ENCODE data around the gene SYT14. TPM values are rescaled to one million over a fixed set of nuclear protein-coding genes. Genes with fewer than 3 reads are reported as not detected.

The SYT14 gene
- total RNA-seq, 4 donors from 2014 or later = 0.11 to 0.42 (median 0.15) TPM

DNA sequence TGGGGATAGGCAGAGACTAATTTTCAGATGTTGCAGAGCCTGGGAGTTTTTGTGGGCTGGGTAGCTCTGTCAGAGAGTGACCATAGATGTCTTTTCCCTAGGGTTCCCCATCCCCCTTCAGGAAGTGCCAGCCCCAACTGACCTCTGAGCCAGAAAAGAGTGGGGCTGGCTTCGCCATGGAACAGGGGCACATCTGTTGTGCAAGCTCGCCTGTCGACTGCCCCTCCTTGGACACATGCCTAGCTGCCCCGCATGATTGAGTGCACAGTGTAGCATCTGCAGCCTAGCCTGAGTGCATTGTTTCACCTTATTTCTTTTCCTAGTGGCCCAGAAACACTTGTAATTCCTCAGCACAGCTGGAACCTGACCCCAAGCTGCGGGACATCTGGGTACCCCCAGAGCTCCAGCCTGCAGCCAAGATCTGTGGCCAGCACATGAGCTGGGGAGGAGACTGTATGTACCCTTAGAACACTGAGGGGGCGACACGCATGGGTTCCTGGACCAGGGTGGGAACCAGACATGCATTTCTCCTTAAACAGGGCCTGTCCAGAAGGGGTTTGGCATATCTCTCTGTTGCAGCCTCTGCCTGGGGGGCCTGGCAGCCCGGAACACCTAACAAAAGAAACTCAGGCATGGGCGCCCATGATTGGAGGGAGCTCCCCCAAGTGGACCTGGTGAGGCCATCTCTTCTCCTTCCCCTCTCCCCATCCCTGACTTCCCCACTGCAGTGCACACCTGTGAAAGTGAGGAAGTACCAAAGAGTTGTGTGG is 55.2 kb downstream of the SYT14 start:
- peaks cover 0 to 14% (median 0%) of the 10 kb centered on the region in 4 donors for H3K27me3 ChIP-seq
- 85% methylated on average over 5 of the region's 9 CpGs for WGBS
- H3K4me3 ChIP-seq = no peak overlapping the region
- intact Hi-C loops (cut with DNase I) = no loop called here
- H3K36me3 ChIP-seq = no peaks in the 10 kb centered on the region
- DNase-seq (ENCODE audit: extremely low spot score) = no peak
- no peaks in the 10 kb centered on the region for H3K4me1 ChIP-seq
- H3K9me3 ChIP-seq = no peaks in the 10 kb centered on the region
- no peak overlapping the region for H3K27ac ChIP-seq (replicated peaks in 1 of 4)
- TF ChIP-seq EP300 (IDR thresholded peaks at IDR 0.05) (no peak), POLR2A (IDR thresholded peaks at IDR 0.05; ENCODE audit: low read depth) (no peak), POLR2AphosphoS5 (IDR thresholded peaks at IDR 0.05) (no peak)
- TF ChIP-seq, protein P1, sequence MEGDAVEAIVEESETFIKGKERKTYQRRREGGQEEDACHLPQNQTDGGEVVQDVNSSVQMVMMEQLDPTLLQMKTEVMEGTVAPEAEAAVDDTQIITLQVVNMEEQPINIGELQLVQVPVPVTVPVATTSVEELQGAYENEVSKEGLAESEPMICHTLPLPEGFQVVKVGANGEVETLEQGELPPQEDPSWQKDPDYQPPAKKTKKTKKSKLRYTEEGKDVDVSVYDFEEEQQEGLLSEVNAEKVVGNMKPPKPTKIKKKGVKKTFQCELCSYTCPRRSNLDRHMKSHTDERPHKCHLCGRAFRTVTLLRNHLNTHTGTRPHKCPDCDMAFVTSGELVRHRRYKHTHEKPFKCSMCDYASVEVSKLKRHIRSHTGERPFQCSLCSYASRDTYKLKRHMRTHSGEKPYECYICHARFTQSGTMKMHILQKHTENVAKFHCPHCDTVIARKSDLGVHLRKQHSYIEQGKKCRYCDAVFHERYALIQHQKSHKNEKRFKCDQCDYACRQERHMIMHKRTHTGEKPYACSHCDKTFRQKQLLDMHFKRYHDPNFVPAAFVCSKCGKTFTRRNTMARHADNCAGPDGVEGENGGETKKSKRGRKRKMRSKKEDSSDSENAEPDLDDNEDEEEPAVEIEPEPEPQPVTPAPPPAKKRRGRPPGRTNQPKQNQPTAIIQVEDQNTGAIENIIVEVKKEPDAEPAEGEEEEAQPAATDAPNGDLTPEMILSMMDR (IDR thresholded peaks at IDR 0.05) = no peak

DNA sequence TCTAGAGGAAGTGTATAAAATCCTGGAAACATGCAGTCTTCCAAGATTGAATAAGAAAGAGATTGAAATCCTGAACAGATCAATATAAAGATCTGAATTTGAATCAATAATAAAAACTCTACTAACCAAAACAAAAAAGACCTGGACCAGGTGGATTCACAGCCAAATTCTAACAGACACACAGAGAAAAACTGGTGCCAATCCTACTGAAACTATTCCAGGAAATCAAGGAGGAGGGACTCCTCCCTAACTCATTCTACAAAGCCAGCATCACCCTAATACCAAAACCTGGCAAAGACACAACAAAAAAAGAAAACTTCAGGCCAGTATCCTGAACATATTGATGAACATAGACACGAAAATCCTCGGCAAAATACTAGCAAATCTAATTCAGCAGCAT is 58.3 kb downstream of the SYT14 start:
- Histone ChIP-seq H3K27ac (replicated peaks in 1 of 4) (no peak overlapping the region), H3K4me3 (no peak overlapping the region), H3K4me1 (no peaks in the 10 kb centered on the region), H3K36me3 (no peaks in the 10 kb centered on the region), H3K27me3 (peaks cover 0 to 14% (median 0%) of the 10 kb centered on the region in 4 donors), H3K9me3 (no peaks in the 10 kb centered on the region)
- TF ChIP-seq, protein P1 (IDR thresholded peaks at IDR 0.05) = no peak
- TF ChIP-seq POLR2AphosphoS5 (IDR thresholded peaks at IDR 0.05) (no peak), EP300 (IDR thresholded peaks at IDR 0.05) (no peak), POLR2A (IDR thresholded peaks at IDR 0.05; ENCODE audit: low read depth) (no peak)
- no peak for DNase-seq (ENCODE audit: extremely low spot score)
- intact Hi-C loops (cut with DNase I) = no loop called here
- 79% methylated on average over 2 of the region's 2 CpGs for WGBS

GRCh38 chr1:209999005-209999404 is 61.0 kb downstream of the SYT14 start:
- Histone ChIP-seq H3K4me1 (no peaks in the 10 kb centered on the region), H3K27ac (replicated peaks in 1 of 4) (no peak overlapping the region), H3K9me3 (no peaks in the 10 kb centered on the region), H3K27me3 (no peaks in the 10 kb centered on the region), H3K36me3 (no peaks in the 10 kb centered on the region), H3K4me3 (no peak overlapping the region)
- no peak for DNase-seq (ENCODE audit: extremely low spot score)
- intact Hi-C loops (cut with DNase I) = no loop called here
- 63% methylated on average over 1 of the region's 1 CpG for WGBS
- TF ChIP-seq POLR2AphosphoS5 (IDR thresholded peaks at IDR 0.05) (no peak), POLR2A (IDR thresholded peaks at IDR 0.05; ENCODE audit: low read depth) (no peak), EP300 (IDR thresholded peaks at IDR 0.05) (no peak)
- TF ChIP-seq, protein P1 (IDR thresholded peaks at IDR 0.05) = no peak

GRCh38 chr1:210001751-210002150 is 63.7 kb downstream of the SYT14 start:
- Histone ChIP-seq H3K4me3 (no peak overlapping the region), H3K9me3 (no peaks in the 10 kb centered on the region), H3K27me3 (no peaks in the 10 kb centered on the region), H3K4me1 (no peaks in the 10 kb centered on the region), H3K27ac (replicated peaks in 1 of 4) (no peak overlapping the region), H3K36me3 (no peaks in the 10 kb centered on the region)
- WGBS = 63% methylated on average over 3 of the region's 3 CpGs
- TF ChIP-seq EP300 (IDR thresholded peaks at IDR 0.05) (no peak), POLR2AphosphoS5 (IDR thresholded peaks at IDR 0.05) (no peak), POLR2A (IDR thresholded peaks at IDR 0.05; ENCODE audit: low read depth) (no peak)
- TF ChIP-seq, protein P1 (IDR thresholded peaks at IDR 0.05) = no peak
- intact Hi-C loops (cut with DNase I) = no loop called here
- no peak for DNase-seq (ENCODE audit: extremely low spot score)
